A204.1 (cell line): Measurements from ENCODE around the gene GNA14.
"Not testable (repeated sequence)": the region's sequence is repeated elsewhere in the genome, so short reads cannot be mapped to it uniquely, and the experiment has no call there.

Experiments used
- FAIRE-seq: peaks from 2 replicates; lab custom pipeline; 2012; peaks lifted over from hg19 to GRCh38; lab: Jason Lieb, UNC

The GNA14 gene

GRCh38 chr9:77587042-77587441 is 61.1 kb downstream of the GNA14 start:
- FAIRE-seq = no peak

GRCh38 chr9:77586591-77586990 is 61.5 kb downstream of the GNA14 start:
- no peak for FAIRE-seq

GRCh38 chr9:77585335-77585786 is 62.8 kb downstream of the GNA14 start:
- FAIRE-seq = no peak

GRCh38 chr9:77584927-77585326 is 63.2 kb downstream of the GNA14 start:
- not testable (repeated sequence) for FAIRE-seq

GRCh38 chr9:77582961-77583576 is 65.1 kb downstream of the GNA14 start:
- FAIRE-seq = no peak

- FAIRE-seq = no peak
Measured at GRCh38 chr9:77582525-77582924, 65.6 kb downstream of the GNA14 start.

- FAIRE-seq = no peak
Measured at GRCh38 chr9:77575785-77576184, 72.3 kb downstream of the GNA14 start.

GRCh38 chr9:77569335-77569734 is 78.8 kb downstream of the GNA14 start:
- FAIRE-seq = no peak

- no peak for FAIRE-seq
Measured at GRCh38 chr9:77563174-77563573, 84.9 kb downstream of the GNA14 start.

GRCh38 chr9:77562019-77562748 is 85.9 kb downstream of the GNA14 start:
- no peak for FAIRE-seq

GRCh38 chr9:77561331-77562018 is 86.6 kb downstream of the GNA14 start:
- no peak for FAIRE-seq

GRCh38 chr9:77556396-77556795 is 91.7 kb downstream of the GNA14 start:
- FAIRE-seq = no peak

- FAIRE-seq = no peak
Measured at GRCh38 chr9:77554586-77555105, 93.5 kb downstream of the GNA14 start.

- FAIRE-seq = no peak
Measured at GRCh38 chr9:77547106-77547730, 100.9 kb downstream of the GNA14 start.

- no peak for FAIRE-seq
Measured at GRCh38 chr9:77546376-77546950, 101.7 kb downstream of the GNA14 start.

GRCh38 chr9:77544546-77544945 is 103.6 kb downstream of the GNA14 start:
- no peak for FAIRE-seq

- no peak for FAIRE-seq
Measured at GRCh38 chr9:77543131-77543822, 104.8 kb downstream of the GNA14 start.

GRCh38 chr9:77541600-77541999 is 106.5 kb downstream of the GNA14 start:
- FAIRE-seq = peak; percentile 3

GRCh38 chr9:77541055-77541454 is 107.1 kb downstream of the GNA14 start:
- no peak for FAIRE-seq

GRCh38 chr9:77534376-77535057 is 113.6 kb downstream of the GNA14 start:
- no peak for FAIRE-seq

GRCh38 chr9:77533671-77534070 is 114.5 kb downstream of the GNA14 start:
- no peak for FAIRE-seq
